Measurements from ENCODE around the gene MBD3L4.
"Not testable (repeated sequence)": the region's sequence is repeated elsewhere in the genome, so short reads cannot be mapped to it uniquely, and the experiment has no call there.

The MBD3L4 gene

DNA sequence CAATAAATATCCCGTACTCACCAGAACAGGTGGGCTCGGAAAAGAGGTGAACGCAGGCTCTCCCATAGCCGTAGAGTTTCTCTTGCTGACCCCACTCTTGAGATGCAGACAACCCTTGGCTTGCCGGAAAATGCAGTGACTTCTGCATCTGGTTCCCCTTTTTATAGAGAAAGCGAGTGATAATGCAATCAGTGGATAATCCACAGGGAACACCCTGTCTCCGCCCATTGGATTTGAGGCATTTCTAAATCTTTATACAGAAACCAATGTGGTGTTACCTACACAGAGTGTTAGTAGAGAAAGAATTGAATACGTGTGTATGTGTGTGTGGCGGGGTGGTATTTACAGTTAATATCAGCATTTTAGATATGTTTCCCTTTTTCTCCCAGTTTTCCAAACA lies at the start of gene MBD3L4:
TSS of gene MBD3L4 (minus strand) at position 101 of the 400 bp plus-strand sequence. CDS start at position 66, 35 bp downstream.
- DNase-seq (ENCODE audit: low spot score) = not testable (repeated sequence)

DNA sequence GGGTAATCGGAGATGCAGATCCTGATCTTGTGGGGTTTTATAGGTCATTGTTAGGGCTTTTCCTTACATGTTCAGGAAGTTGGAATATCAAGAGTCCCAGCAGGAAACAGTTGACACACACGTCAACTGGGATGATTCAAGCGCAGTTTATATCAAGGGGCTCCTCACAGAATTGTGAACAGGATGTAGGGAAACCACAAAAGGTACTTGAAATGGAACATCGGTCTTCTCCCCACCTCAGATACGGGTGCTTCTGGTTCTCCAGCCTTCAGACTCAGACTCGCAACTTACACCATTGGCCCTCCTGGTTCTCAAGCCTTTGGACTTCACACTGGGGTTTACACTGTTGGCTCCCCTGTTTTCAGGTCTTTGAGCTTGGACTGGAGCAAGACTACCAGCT lies 49.0 kb upstream of the MBD3L4 start:
- no peak for DNase-seq (ENCODE audit: low spot score)

DNA sequence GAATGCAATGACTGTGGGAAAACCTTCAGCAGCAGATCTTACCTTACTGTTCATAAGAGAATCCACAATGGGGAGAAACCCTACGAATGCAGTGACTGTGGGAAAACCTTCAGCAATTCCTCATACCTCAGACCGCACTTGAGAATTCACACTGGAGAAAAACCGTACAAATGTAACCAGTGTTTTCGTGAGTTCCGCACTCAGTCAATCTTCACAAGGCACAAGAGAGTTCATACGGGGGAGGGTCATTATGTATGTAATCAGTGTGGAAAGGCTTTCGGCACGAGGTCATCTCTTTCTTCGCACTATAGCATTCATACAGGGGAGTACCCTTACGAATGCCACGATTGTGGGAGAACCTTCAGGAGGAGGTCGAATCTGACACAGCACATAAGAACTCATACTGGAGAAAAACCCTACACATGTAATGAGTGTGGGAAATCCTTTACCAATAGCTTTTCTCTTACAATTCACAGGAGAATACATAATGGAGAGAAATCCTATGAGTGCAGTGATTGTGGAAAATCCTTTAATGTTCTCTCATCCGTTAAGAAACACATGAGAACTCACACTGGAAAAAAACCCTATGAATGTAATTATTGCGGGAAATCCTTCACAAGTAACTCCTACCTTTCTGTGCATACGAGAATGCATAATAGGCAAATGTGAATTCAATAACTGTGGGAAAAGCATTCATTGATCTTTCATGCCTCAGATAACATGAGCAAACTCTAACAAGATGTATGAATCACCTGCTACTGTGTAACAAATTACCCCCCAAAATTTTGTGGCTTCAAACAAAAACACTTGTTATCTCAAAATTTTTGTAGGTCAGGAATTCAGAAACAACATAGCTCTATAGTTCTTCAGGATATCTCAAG lies 43.3 kb upstream of the MBD3L4 start:
- DNase-seq (ENCODE audit: low spot score) = no peak

DNA sequence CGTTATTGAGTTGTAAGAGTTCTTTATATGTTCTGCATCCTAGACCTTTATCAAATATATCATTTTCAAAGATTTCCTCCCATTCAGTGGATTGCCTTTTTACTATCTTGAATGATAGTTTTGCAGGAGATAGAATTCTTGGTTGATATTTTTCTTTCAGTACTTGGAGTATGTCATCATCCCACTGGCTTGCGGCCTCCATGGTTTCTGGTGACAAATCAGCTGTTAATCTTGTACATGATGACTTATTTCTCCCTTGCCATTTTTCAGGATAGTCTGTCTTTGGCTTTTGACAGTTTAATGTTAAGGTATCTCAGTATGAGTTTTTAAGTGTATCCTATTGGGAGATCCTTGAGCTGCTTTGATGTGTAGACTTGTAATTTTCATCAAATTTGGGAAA lies 38.0 kb upstream of the MBD3L4 start:
- no peak for DNase-seq (ENCODE audit: low spot score)

DNA sequence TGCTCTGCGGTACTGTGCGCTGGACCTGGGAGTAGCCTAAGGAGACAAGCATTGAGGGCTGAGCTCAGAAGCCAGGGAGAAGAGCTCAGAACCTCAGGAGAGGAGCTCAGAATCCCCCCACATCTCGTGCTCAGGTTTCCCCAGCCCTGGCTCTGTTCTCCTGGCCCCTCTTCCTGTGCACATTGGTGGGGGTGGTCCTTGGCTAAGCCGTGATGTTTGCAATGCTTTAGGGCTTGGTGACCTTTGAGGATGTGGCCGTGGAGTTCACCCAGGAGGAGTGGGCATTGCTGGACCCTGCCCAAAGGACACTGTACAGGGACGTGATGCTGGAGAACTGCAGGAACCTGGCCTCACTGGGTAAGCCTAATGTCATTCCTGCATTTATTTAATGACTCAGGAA lies 36.2 kb upstream of the MBD3L4 start:
- DNase-seq (ENCODE audit: low spot score) = no peak

DNA sequence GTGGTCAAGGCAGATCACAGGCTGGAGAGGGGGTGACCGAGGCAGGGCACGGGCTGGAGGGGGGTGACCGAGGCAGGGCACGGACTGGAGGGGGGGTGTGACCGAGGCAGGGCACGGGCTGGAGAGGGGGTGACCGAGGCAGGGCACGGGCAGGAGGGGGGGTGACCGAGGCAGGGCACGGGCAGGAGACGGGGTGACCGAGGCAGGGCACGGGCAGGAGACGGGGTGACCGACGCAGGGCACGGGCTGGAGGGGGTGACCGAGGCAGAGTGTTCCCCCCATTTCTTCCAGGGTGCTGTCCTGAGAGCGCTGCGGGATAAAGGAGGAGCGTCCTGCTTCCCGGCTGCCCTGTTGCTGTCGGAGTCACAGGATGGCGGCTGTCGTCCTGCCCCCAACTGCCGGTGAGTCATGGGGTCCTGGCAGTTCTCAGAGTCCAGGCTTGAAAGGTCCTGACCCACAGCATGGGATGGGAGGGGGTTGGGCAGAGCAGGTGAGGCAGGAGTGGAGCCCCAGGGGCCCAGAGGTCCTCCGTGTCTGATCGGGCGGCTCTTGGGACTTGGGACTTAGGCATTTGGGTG lies 34.8 kb upstream of the MBD3L4 start:
- no peak for DNase-seq (ENCODE audit: low spot score)

DNA sequence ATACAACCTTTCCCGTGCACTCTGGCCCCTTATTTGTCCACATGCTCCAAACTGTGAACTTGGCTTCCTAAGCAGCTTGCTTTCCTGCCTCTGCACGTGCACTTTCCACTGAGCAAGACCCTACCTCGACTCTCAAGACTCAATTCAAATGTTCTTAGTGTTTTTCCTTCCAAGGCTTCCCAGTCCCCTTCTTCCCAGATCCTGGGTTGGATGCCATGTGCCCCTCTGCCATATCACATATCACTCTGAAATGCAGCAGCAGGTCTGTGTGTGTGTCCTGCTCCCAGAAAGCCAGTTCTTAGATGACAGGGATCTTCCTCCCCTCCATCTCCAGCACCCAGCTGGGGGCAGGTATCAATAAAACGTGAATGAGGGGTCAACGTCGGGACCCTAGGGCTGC lies 32.6 kb upstream of the MBD3L4 start:
- DNase-seq (ENCODE audit: low spot score) = no peak

DNA sequence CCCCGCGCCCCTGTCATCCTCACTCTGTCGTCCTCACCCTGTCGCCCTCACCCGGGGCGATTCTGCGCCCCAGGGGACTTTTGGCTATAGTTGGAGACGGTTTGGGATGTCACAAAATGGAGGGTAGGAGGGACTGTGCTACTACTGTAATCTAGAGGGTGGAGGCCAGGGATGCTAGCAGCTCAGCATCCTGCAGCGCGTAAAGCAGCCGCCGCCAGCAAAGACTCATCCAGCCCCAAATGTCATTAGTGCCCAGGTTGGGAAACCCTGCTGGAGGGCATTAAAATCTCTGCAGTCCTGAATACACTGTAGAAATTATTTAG lies 29.9 kb upstream of the MBD3L4 start:
- DNase-seq (ENCODE audit: low spot score) = no peak

DNA sequence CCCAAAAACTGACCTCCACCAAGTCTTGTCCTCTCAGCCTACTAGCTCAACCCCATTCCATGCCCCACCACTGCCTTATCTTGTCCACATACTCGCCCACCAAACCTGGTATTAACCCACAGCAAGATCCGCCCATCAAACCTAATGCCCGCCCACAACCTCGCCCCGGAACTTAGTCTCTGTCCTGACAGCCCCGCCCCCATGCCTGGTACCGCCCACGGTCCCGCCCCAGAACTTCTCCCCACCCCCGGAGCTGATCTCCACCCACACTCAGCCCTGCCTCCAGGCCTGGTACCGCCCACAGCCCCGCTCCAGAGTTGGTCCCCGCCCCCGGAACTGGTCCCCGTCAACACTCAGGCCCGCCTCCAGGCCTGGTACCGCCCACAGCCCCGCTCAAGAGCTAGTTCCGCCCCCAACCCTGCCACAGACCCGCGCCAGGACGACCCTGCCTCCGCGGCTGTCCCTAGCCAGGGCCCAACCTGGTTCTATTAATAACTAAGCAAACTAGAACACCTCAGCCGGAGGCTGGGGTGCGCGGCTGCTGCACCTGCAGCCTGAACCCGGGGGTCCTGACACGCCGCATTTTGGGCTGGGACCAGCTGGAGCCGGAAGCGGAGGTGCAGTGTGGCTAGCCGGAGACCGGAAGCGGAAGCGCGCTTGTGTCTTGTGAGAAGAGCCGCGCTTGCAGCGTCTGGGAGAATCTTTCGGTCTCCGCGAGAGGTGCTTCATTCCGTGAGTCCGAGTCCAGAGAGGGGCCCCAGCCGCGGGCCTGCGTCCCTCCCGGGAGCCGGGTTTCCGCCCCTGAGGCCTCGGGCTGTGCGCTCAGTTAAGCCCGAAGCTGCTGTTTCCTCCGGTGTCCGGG lies 29.3 kb upstream of the MBD3L4 start, which contains the start of gene ZNF557:
TSS of gene ZNF557 (plus strand) at position 662 of the 862 bp plus-strand sequence. CDS start 5,372 bp downstream, outside the sequence.
- peak; percentile 97 for DNase-seq (ENCODE audit: low spot score)

DNA sequence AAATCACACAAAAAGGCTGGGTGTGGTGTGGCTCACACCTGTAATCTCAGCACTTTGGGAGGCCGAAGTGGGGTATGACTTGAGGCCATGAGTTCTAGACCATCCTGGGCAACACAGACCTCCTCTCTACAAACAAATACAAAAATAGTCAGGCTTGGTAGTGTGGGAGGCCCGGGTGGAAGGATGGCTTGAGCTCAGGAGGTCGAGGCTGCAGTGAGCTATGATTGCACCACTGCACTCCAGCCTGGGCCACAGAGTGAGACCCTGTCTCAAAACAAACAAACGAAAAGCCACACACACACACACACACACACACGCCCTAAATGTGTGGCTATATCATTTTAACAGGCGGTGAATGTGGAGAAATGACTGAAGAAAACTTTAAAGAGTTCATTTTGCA lies 28.6 kb upstream of the MBD3L4 start:
- DNase-seq (ENCODE audit: low spot score) = no peak

DNA sequence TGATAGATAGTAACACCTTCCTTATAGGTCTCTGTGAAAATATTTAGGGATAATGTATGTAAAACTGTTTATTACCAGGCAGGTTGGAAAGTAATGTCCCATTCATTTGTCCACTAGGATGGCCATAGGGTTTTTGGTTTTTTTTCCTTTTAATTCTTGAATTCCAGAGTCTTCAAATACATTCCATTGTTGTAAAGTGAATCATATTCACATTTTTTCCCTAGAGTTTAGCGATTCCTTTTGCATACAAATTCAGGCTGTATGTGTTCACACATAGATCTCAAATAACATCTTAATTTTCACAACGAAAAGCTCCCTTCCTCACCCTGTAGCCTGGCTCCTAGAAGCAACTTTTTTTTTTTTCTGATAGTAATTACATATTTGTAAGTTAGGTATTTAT lies 27.7 kb upstream of the MBD3L4 start:
- DNase-seq (ENCODE audit: low spot score) = no peak

DNA sequence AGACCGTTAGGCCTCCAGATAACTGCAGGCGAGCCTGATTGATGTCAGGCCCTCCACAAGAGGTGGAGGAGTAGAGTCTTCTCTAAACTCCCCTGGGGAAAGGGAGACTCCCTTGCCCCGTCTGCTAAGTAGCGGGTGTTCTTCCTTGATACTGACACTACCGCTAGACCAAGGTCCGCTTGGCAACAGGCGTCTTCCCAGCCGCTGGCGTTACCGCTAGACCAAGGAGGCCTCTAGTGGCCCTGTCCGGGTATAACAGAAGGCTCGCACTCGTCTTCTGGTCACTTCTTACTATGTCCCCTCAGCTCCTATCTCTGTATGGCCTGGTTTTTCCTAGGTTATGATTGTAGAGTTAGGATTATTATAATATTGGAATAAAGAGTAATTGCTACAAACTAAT lies 27.1 kb upstream of the MBD3L4 start:
- DNase-seq (ENCODE audit: low spot score) = not testable (repeated sequence)

DNA sequence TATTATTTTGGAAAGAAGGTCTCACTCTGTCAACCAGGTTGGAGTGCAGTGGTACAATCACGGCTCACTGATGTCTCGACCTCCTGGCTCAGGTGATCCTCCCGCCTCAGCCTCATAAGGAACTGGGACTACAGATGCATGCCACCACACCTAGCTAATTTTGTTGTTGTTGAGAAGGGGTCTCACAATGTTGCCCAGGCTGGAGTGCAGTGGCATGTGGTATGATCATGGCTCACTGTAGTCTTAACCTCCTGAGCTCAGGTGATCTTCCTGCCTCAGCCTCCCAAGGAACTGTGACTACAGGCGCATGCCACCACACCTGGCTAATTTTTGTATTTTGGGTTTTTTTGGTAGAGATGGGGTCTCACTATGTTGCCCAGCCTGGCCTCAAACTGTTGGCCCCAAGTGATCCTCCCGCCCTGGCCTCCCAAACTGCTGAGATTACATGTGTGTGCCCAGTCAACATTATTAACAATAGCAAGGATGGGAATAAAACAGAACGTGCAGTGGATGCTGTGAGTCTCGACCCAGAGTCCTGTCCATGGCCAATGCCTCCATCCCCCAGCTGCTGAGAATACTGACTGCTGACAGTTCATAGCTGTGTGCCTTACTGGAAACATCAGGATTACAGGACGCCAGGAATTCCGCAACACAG lies 23.9 kb upstream of the MBD3L4 start:
- no peak for DNase-seq (ENCODE audit: low spot score)

DNA sequence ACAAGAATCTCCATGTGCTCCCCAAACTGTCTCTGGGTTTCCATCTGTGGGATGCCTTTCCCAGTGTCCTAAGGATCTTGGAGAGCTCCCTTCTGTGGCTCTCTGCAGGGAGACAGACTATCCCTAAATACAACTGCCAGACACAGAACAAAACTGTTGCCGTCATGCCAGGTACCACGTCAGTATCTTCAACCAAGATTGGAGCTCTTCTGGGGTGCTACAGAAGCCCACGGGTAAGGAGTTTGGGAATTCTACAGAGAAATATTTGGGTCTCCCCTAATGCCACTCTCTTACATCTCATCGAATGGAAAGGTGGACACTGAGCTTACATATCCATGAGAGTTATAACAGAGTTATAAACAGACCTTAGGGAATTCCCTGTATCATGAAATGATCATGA lies 23.4 kb upstream of the MBD3L4 start:
- DNase-seq (ENCODE audit: low spot score) = no peak

DNA sequence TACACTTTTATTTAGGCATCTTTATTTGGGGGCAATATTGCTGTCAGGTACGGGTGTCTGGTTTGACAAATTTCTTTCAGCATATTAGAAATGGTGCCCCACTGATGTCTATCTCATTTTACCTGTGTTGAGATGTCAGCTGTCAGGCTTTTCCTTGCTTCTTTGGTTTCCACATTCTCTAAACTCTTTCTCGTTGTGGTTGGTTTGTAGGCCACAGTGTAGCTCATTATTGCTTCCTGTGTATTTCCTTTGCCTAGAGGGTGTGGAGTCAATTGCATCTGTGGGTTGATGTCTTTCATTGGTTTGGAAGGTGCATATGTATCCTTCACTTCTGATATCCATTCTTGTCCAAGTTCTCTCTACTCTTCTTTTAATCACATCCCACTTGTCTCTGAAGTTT lies 20.0 kb upstream of the MBD3L4 start:
- not testable (repeated sequence) for DNase-seq (ENCODE audit: low spot score)

DNA sequence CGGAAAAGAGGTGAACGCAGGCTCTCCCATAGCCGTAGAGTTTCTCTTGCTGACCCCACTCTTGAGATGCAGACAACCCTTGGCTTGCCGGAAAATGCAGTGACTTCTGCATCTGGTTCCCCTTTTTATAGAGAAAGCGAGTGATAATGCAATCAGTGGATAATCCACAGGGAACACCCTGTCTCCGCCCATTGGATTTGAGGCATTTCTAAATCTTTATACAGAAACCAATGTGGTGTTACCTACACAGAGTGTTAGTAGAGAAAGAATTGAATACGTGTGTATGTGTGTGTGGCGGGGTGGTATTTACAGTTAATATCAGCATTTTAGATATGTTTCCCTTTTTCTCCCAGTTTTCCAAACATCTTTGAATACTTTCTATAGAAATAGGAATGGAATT lies 18.6 kb upstream of the MBD3L4 start, which contains the start of gene MBD3L3:
TSS of gene MBD3L3 (minus strand) at position 101 of the 400 bp plus-strand sequence. CDS start at position 30, 71 bp downstream.
- not testable (repeated sequence) for DNase-seq (ENCODE audit: low spot score)

DNA sequence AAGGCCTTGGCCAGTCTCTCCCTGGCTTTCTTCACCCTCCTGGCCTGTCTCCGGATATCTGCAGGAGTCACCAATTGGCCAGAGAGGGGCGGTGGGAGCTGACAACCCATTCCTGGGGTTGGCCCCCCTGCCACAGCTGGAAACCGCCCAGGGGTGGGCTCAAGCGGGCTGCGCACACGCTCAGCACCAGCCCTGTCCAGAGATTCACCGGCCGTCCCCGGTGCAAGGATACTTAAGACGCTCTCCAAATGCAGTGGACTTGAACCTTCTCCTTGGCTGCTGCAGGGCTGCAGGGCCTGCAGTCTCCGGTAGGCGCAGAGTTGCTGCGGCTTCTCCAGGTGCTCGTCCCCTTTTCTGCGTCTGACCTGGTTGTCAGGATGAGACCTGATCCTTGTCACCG lies 16.4 kb upstream of the MBD3L4 start:
- DNase-seq (ENCODE audit: low spot score) = not testable (repeated sequence)

DNA sequence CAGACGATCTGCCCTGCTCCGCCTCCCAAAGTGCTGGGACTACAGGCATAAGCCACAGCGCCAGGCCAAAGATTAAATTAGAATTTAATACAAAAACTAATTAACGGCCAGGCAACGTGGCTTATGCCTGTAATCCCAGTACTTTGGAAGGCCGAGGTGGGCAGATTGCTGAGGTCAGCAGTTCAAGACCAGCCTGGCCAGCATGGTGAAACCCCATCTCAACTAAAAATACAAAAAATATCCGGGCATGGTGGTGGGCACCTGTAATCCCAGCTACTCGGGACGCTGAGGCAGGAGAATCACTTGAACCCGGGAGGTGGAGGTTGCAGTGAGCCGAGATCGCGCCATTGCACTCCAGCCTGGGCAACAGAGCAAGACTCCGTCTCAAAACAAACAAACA lies 15.7 kb upstream of the MBD3L4 start:
- not testable (repeated sequence) for DNase-seq (ENCODE audit: low spot score)

DNA sequence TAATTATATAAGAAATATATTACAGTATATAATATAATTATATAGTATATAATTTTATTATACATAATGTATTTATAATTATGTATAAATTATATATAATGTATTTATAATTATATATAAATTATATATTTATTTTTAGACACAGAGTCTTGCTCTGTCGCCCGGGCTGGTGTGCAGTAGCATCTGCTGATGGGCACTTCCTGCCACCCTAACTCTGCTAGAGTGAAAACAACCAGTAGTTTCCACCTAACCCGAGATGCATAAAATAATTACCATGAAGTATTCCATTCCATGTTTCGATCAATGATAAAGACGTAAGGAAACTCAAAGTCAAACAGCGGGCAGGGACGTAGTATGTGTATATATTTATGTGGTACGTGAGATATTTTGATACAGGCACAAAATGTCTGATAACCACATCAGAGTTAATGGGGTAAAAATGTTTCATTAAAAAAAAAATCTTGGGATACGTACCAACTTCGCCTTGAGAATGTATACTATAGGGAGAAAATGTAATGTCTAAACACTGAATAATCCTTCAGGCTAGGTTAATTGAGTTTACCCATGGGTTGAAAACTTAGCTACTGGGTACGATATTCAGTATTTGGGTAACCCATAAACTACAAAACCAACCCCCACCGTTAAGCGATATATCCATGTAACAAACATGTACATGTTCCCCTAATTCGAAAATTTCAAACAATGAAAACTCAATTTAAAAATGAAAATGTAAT lies 14.8 kb upstream of the MBD3L4 start:
- not testable (repeated sequence) for DNase-seq (ENCODE audit: low spot score)

DNA sequence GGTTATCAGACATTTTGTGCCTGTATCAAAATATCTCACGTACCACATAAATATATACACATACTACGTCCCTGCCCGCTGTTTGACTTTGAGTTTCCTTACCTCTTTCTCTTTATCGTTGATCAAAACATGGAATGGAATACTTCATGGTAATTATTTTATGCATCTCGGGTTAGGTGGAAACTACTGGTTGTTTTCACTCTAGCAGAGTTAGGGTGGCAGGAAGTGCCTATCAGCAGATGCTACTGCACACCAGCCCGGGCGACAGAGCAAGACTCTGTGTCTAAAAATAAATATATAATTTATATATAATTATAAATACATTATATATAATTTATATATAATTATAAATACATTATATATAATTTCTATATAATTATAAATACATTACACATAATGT lies 12.9 kb upstream of the MBD3L4 start:
- not testable (repeated sequence) for DNase-seq (ENCODE audit: low spot score)

DNA sequence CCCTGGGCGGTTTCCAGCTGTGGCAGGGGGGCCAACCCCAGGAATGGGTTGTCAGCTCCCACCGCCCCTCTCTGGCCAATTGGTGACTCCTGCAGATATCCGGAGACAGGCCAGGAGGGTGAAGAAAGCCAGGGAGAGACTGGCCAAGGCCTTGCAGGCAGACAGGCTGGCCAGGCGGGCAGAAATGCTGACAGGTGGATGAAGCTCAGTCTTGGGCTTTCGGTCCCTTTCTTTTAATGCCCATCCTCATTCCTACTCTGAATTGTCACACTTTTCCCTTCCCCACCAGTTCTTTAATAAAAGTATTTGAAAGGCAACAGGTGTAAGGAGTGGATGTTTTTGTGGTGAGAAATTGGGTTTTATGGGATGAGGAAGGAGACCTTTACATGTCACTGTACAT lies 11.4 kb upstream of the MBD3L4 start:
- DNase-seq (ENCODE audit: low spot score) = not testable (repeated sequence)

Measured in putamen (tissue), 1 donor.